Spleen (tissue), 11 donors: ENCODE data around the gene LOXL3. TPM values are rescaled to one million over a fixed set of nuclear protein-coding genes. Genes with fewer than 3 reads are reported as not detected.

Experiments used
- DNase-seq: peaks from one replicate; pipeline ENCODE4 v3.0.0-alpha.2; 2020
- H3K27ac ChIP-seq, 8 donors: fragments of 200-600 bp; sonication (generic) in 7 of 8; 1 replicate in 4 of 8; 2 replicates in 4 of 8; pipeline versions ENCODE4 v1.5.0 to v1.8.0; 2016 to 2021; ENCODE audit warnings: inconsistent platforms in 4 of 8, mild to moderate bottlenecking in 4 of 8, moderate library complexity in 1 of 8
- H3K27me3 ChIP-seq, 7 donors: fragments of 200-600 bp; sonication (generic) in 6 of 7; replicated peaks in 1 of 7; 1 replicate in 4 of 7; 2 replicates in 3 of 7; pipeline versions ENCODE4 v1.5.0 to v1.8.0; 2016 to 2021; ENCODE audit warnings: inconsistent platforms in 3 of 7, mild to moderate bottlenecking in 1 of 7
- H3K36me3 ChIP-seq, 6 donors: fragments of 200-600 bp; sonication (generic) in 5 of 6; 1 replicate in 4 of 6; 2 replicates in 2 of 6; pipeline versions ENCODE4 v1.5.0 to v1.8.0; 2016 to 2021; ENCODE audit warnings: inconsistent platforms in 2 of 6
- H3K4me1 ChIP-seq, 6 donors: fragments of 200-600 bp; sonication (generic) in 5 of 6; 1 replicate in 3 of 6; 2 replicates in 3 of 6; pipeline versions ENCODE4 v1.5.0 to v1.8.0; 2016 to 2021; ENCODE audit warnings: inconsistent platforms in 3 of 6
- H3K4me3 ChIP-seq, 8 donors: fragments of 200-600 bp; sonication (generic) in 7 of 8; 1 replicate in 4 of 8; 2 replicates in 4 of 8; pipeline versions ENCODE4 v1.5.0 to v1.8.0; 2016 to 2021; ENCODE audit warnings: inconsistent platforms in 4 of 8, mild to moderate bottlenecking in 4 of 8, moderate library complexity in 2 of 8
- H3K9me3 ChIP-seq, 8 donors: fragments of 200-600 bp; sonication (generic) in 7 of 8; 1 replicate in 4 of 8; 2 replicates in 4 of 8; pipeline versions ENCODE4 v1.5.0 to v1.8.0; 2016 to 2021; ENCODE audit warnings: inconsistent platforms in 4 of 8
- CTCF ChIP-seq, 11 experiments: fragments of 200-600 bp in 7 of 11; fragments of 450-650 bp in 4 of 11; sonication (generic) in 4 of 11; IDR thresholded peaks in 8 of 11; conservative IDR thresholded peaks in 3 of 11; 1 replicate in 7 of 11; 2 replicates in 4 of 11; pipeline versions ENCODE4 v1.4.0 to v1.8.0; 2016 to 2021; ENCODE audit warnings: antibody characterized with exemption in 11 of 11, inconsistent platforms in 4 of 11, mild to moderate bottlenecking in 1 of 11
- POLR2A ChIP-seq, 3 donors: fragments of 450-650 bp; IDR thresholded peaks; one replicate each; pipeline ENCODE4 v1.5.1; 2017; ENCODE audit warnings: antibody characterized with exemption in 3 of 3, mild to moderate bottlenecking in 1 of 3
- POLR2AphosphoS5 ChIP-seq, 3 donors: sonication (generic); formaldehyde crosslinking; IDR thresholded peaks; one replicate each; pipeline ENCODE4 v1.5.1; 2017; ENCODE audit warnings: antibody characterized with exemption in 3 of 3
- WGBS, 5 donors: extraction: QIAGEN DNeasy Blood & Tissue Kit in 3 of 5; methylation state at CpG; one replicate each; pipeline versions ENCODE4 v1.1.5 to v1.1.7; 2013 to 2018; 5-methylcytosine and 5-hydroxymethylcytosine counted together
- intact Hi-C: fragments of 100-400 bp; cut with DNase I; formaldehyde crosslinking; loops from one replicate; pipeline ENCODE4 v1.15.0; 2023; ENCODE audit warnings: low total_unique reads
- polyA plus RNA-seq, 3 donors: library from polyadenylated mRNA; stranded (reverse); fragments of 200-250 nt; gene quantifications; one replicate each; pipeline ENCODE4 v1.2.1, GENCODE V29; 2013
- total RNA-seq, 7 donors: library from RNA; depleted of rRNA in 3 of 7; stranded (reverse); fragments of >200 nt in 3 of 7; fragmentation: NEBNext Ultra II Directional in 4 of 7; extraction: Animal tissue kit (Norgen Biotek cat#: 25700) in 4 of 7; gene quantifications; one replicate each; pipeline versions ENCODE4 v1.1.0 to v1.2.1, GENCODE V29; 2016 to 2021
- donor health status: healthy with polysubstance abuse.
- donor health status: DM: no; HTN: no; CAD: no; lungs with moderate emphysema.
- donor health status: DM: no; HTN: no; CAD: no.
- donor health status: Bipolar disorder and iron deficiency.
- donor health status: healthy.
- donor health status: DM: no; HTN: no; CAD: no.
- donor health status: DM: yes; HTN: yes; CAD: no.

The LOXL3 gene
- total and polyA plus RNA-seq, 10 donors = 1.8 to 27.4 (median 15.9) TPM

GRCh38 chr2:74503506-74504475, 50.0 kb downstream of the LOXL3 start:
- Histone ChIP-seq H3K27ac (peak overlapping the region; percentile 41 to 86 (median 71)), H3K4me1 (peaks cover 29 to 83% (median 74%) of the 10 kb centered on the region in 6 donors), H3K9me3 (no peaks in the 10 kb centered on the region), H3K27me3 (peaks cover 9 to 57% (median 31%) of the 10 kb centered on the region in 7 donors), H3K36me3 (peaks cover 0 to 23% (median 16%) of the 10 kb centered on the region in 6 donors), H3K4me3 (peak overlapping the region; percentile 41 to 90 (median 54))
- peak; percentile 74 for DNase-seq
- intact Hi-C loops = loop anchor here (5.0 kb wide), 1 partner anchor 84 kb away; no protein-coding TSS in a partner anchor
- 48 to 61% (median 56%) methylated on average over 42 to 45 of the region's 45 CpGs for WGBS, 5 donors
- no peak for TF ChIP-seq CTCF (IDR thresholded peaks at IDR 0.05 in 8 of 11, conservative IDR thresholded peaks at IDR 0.05 in 3 of 11)
- TF ChIP-seq POLR2A (IDR thresholded peaks at IDR 0.05) = no peak
- TF ChIP-seq POLR2AphosphoS5 (IDR thresholded peaks at IDR 0.05) = no peak

GRCh38 chr2:74502720-74503505, 50.8 kb downstream of the LOXL3 start:
- Histone ChIP-seq H3K4me3 (peak overlapping the region; percentile 41 to 90 (median 54)), H3K27me3 (peaks cover 9 to 66% (median 39%) of the 10 kb centered on the region in 7 donors), H3K27ac (peak overlapping the region; percentile 41 to 86 (median 71)), H3K4me1 (peaks cover 35 to 84% (median 76%) of the 10 kb centered on the region in 6 donors), H3K36me3 (peaks cover 0 to 23% (median 16%) of the 10 kb centered on the region in 6 donors), H3K9me3 (no peaks in the 10 kb centered on the region)
- intact Hi-C loops = loop anchor here (5.0 kb wide), 1 partner anchor 84 kb away; no protein-coding TSS in a partner anchor
- peak; percentile 93 for DNase-seq
- 1 to 2% (median 1%) methylated on average over 44 to 67 of the region's 67 CpGs for WGBS, 5 donors
- peak; percentile 73 to 85 (median 78) for TF ChIP-seq POLR2AphosphoS5 (IDR thresholded peaks at IDR 0.05)
- TF ChIP-seq POLR2A (IDR thresholded peaks at IDR 0.05) = peak in 1 of 3 donors; percentile 17
- peak in 1 of 11 experiments; percentile 16 for TF ChIP-seq CTCF (IDR thresholded peaks at IDR 0.05 in 8 of 11, conservative IDR thresholded peaks at IDR 0.05 in 3 of 11)

- Histone ChIP-seq H3K4me3 (peak overlapping the region; percentile 41 to 90 (median 54)), H3K36me3 (peaks cover 0 to 23% (median 16%) of the 10 kb centered on the region in 6 donors), H3K27ac (peak overlapping the region; percentile 41 to 86 (median 71)), H3K4me1 (peaks cover 40 to 90% (median 82%) of the 10 kb centered on the region in 6 donors), H3K9me3 (no peaks in the 10 kb centered on the region), H3K27me3 (peaks cover 9 to 72% (median 41%) of the 10 kb centered on the region in 7 donors)
- intact Hi-C loops = loop anchor here (5.0 kb wide), 1 partner anchor 85 kb away; no protein-coding TSS in a partner anchor
- WGBS, 5 donors = 10 to 24% (median 14%) methylated on average over 32 of the region's 32 CpGs
- TF ChIP-seq POLR2AphosphoS5 (IDR thresholded peaks at IDR 0.05) (peak in 2 of 3 donors; percentile 22), POLR2A (IDR thresholded peaks at IDR 0.05) (no peak)
- peak; percentile 72 for DNase-seq
These were observed 51.5 kb downstream of the LOXL3 start for GRCh38 chr2:74502147-74502719.
